Fibroblast of lung (primary cell): ENCODE measurements around the gene METTL15.
"Not testable (repeated sequence)": the region's sequence is repeated elsewhere in the genome, so short reads cannot be mapped to it uniquely, and the experiment has no call there.

Experiments used
- CTCF ChIP-seq, 2 donors: IDR thresholded peaks in 1 of 2; conservative IDR thresholded peaks in 1 of 2; 1 replicate in 1 of 2; 2 replicates in 1 of 2; pipeline ENCODE4 v1.5.1; 2011 to 2012; ENCODE audit warnings: low read length in 2 of 2, control low read depth in 1 of 2, inconsistent platforms in 1 of 2, low read depth in 1 of 2, mild to moderate bottlenecking in 1 of 2
- EZH2 ChIP-seq: IDR thresholded peaks from 2 replicates; pipeline ENCODE4 v1.5.1; 2012; ENCODE audit warnings: low read length, control low read depth, mild to moderate bottlenecking; ENCODE audit errors: missing control alignments

GRCh38 chr11:28290995-28291394 lies 182.8 kb downstream of the METTL15 start:
- not testable (repeated sequence) for TF ChIP-seq CTCF (conservative IDR thresholded peaks at IDR 0.05 in 1 of 2, IDR thresholded peaks at IDR 0.05 in 1 of 2; ENCODE audit: low read depth in 1 of 2, low read length in 2 of 2); EZH2
